IMR-90 (cell line): ENCODE results near the gene SRR. TPM values are rescaled to one million over a fixed set of nuclear protein-coding genes. Genes with fewer than 3 reads are reported as not detected.

Experiments used
- ATAC-seq: fragments of 200-7000 bp; cut with Tn5 transposase; 2 replicates; pipeline ENCODE4 v1.9.1; 2020; ENCODE audit warnings: low read depth, mild to moderate bottlenecking, moderate library complexity
- BruUV-seq: library from RNA; stranded (reverse); fragments of 400-500 nt; replicated peaks from 2 replicates; lab custom pipeline; 2021; lab: Mats Ljungman, UMichigan
- CTCF ChIA-PET: fragments of 300-600 bp; formaldehyde crosslinking; extraction: SDS; loops from one replicate; lab custom pipeline; 2021; ENCODE audit warnings: antibody characterized with exemption; lab: Yijun Ruan, JAX
- POLR2A ChIA-PET: fragments of 300-600 bp; sonication (Branson Sonifier 250); formaldehyde crosslinking; loops from one replicate; lab custom pipeline; 2022; ENCODE audit warnings: antibody characterized with exemption; ENCODE audit not compliant: unreplicated experiment; lab: Charles Lee
- DNase-seq: peaks from one replicate; pipeline ENCODE4 v3.0.0; 2013
- H2AFZ ChIP-seq: replicated peaks from 2 replicates; pipeline ENCODE3; 2013; ENCODE audit warnings: low read length, mild to moderate bottlenecking; ENCODE audit not compliant: poor library complexity
- H2AK5ac ChIP-seq: 2 replicates; pipeline ENCODE4 v1.6.1; 2013; ENCODE audit warnings: low read depth, low read length, inconsistent platforms
- H2AK9ac ChIP-seq: replicated peaks from 2 replicates; pipeline ENCODE3; 2013; ENCODE audit warnings: mild to moderate bottlenecking, low read depth, low read length, moderate library complexity; ENCODE audit not compliant: poor library complexity
- H2BK120ac ChIP-seq: 2 replicates; pipeline ENCODE4 v1.6.1; 2013; ENCODE audit warnings: low read depth, low read length, inconsistent platforms
- H2BK15ac ChIP-seq: 3 replicates; pipeline ENCODE4 v1.6.1; 2013; ENCODE audit warnings: low read depth, low read length, inconsistent platforms
- H2BK20ac ChIP-seq: 2 replicates; pipeline ENCODE4 v1.6.1; 2013; ENCODE audit warnings: low read depth, mild to moderate bottlenecking, inconsistent platforms, low read length, moderate library complexity
- H2BK5ac ChIP-seq: 2 replicates; pipeline ENCODE4 v1.6.1; 2013; ENCODE audit warnings: mild to moderate bottlenecking, low read depth, low read length, inconsistent platforms; ENCODE audit not compliant: poor library complexity, severe bottlenecking
- H3K14ac ChIP-seq: replicated peaks from 2 replicates; pipeline ENCODE4 v1.6.1; 2013; ENCODE audit warnings: low read depth, low read length, inconsistent platforms
- H3K18ac ChIP-seq: 2 replicates; pipeline ENCODE4 v1.6.1; 2013; ENCODE audit warnings: low read depth, low read length, control low read depth
- H3K23ac ChIP-seq: 2 replicates; pipeline ENCODE4 v1.6.1; 2013; ENCODE audit warnings: low read depth, low read length, inconsistent platforms
- H3K27ac ChIP-seq: 2 replicates; pipeline ENCODE4 v1.5.1; 2013; ENCODE audit warnings: mild to moderate bottlenecking, control low read depth, low read length; ENCODE audit not compliant: insufficient read depth
- H3K27me3 ChIP-seq: 2 replicates; pipeline ENCODE4 v1.6.1; 2013; ENCODE audit warnings: low read length; ENCODE audit not compliant: control insufficient read depth, insufficient read depth
- H3K36me3 ChIP-seq: 2 replicates; pipeline ENCODE4 v1.6.1; 2013; ENCODE audit warnings: low read length, mixed read lengths; ENCODE audit not compliant: control insufficient read depth, insufficient read depth
- H3K4ac ChIP-seq: 2 replicates; pipeline ENCODE4 v1.6.1; 2013; ENCODE audit warnings: low read depth, low read length, inconsistent platforms
- H3K4me1 ChIP-seq: 2 replicates; pipeline ENCODE4 v1.6.1; 2013; ENCODE audit warnings: low read length, mixed read lengths; ENCODE audit not compliant: control insufficient read depth, insufficient read depth
- H3K4me2 ChIP-seq: 2 replicates; pipeline ENCODE4 v1.6.1; 2013; ENCODE audit warnings: low read depth, mild to moderate bottlenecking, control low read depth, low read length, moderate library complexity
- H3K4me3 ChIP-seq: 2 replicates; pipeline ENCODE4 v1.5.1; 2013; ENCODE audit warnings: low read depth, mild to moderate bottlenecking, control low read depth, low read length, moderate library complexity; ENCODE audit not compliant: insufficient read depth
- H3K56ac ChIP-seq: 2 replicates; pipeline ENCODE4 v1.6.1; 2013; ENCODE audit warnings: low read length, inconsistent platforms; ENCODE audit not compliant: insufficient read depth; ENCODE audit errors: extremely low read depth
- H3K79me1 ChIP-seq, 2 experiments: 2 replicates each; pipeline ENCODE4 v1.6.1; 2013; ENCODE audit warnings: low read length in 2 of 2, inconsistent platforms in 1 of 2, low read depth in 1 of 2
- H3K9ac ChIP-seq: 2 replicates; pipeline ENCODE4 v1.6.1; 2013; ENCODE audit warnings: low read depth, low read length, control low read depth
- H3K9me1 ChIP-seq: 2 replicates; pipeline ENCODE4 v1.6.1; 2013; ENCODE audit warnings: low read length, inconsistent platforms; ENCODE audit not compliant: insufficient read depth
- H3K9me3 ChIP-seq: 2 replicates; pipeline ENCODE4 v1.6.1; 2013; ENCODE audit warnings: low read length; ENCODE audit not compliant: control insufficient read depth, insufficient read depth
- H4K20me1 ChIP-seq: 2 replicates; pipeline ENCODE4 v1.6.1; 2013; ENCODE audit warnings: low read length, inconsistent platforms; ENCODE audit not compliant: insufficient read depth
- H4K5ac ChIP-seq: 2 replicates; pipeline ENCODE4 v1.6.1; 2013; ENCODE audit warnings: mild to moderate bottlenecking, low read depth, low read length, control low read depth
- H4K8ac ChIP-seq, 2 experiments: 2 replicates each; pipeline ENCODE4 v1.6.1; 2013; ENCODE audit warnings: low read depth in 2 of 2, low read length in 2 of 2, control low read depth in 1 of 2, inconsistent platforms in 1 of 2
- H4K91ac ChIP-seq: 2 replicates; pipeline ENCODE4 v1.6.1; 2013; ENCODE audit warnings: low read depth, low read length, inconsistent platforms; ENCODE audit not compliant: insufficient read depth
- CEBPB ChIP-seq: IDR thresholded peaks from 2 replicates; pipeline ENCODE4 v1.6.1; 2012; ENCODE audit warnings: low read depth, low read length, improper control_type of control experiment
- CHD1 ChIP-seq: IDR thresholded peaks from 2 replicates; pipeline ENCODE4 v1.6.1; 2012; ENCODE audit warnings: low read depth, low read length, improper control_type of control experiment
- ELK1 ChIP-seq: fragments of 150-350 bp; IDR thresholded peaks from 2 replicates; pipeline ENCODE4 v1.6.1; 2016; ENCODE audit warnings: low read depth, mild to moderate bottlenecking, low read length, moderate library complexity, borderline replicate concordance
- FOS ChIP-seq: fragments of 150-350 bp; IDR thresholded peaks from 2 replicates; pipeline ENCODE4 v1.6.1; 2016; ENCODE audit warnings: low read depth, low read length
- MAFK ChIP-seq: IDR thresholded peaks from 2 replicates; pipeline ENCODE4 v1.6.1; 2012; ENCODE audit warnings: low read depth, low read length, improper control_type of control experiment
- MAZ ChIP-seq: IDR thresholded peaks from 2 replicates; pipeline ENCODE4 v1.6.1; 2012; ENCODE audit warnings: low read depth, mild to moderate bottlenecking, low read length, improper control_type of control experiment, moderate library complexity, borderline replicate concordance
- MXI1 ChIP-seq: IDR thresholded peaks from 2 replicates; pipeline ENCODE4 v1.6.1; 2012; ENCODE audit warnings: low read depth, mild to moderate bottlenecking, low read length, moderate library complexity, borderline replicate concordance
- POLR2A ChIP-seq: IDR thresholded peaks from 2 replicates; pipeline ENCODE4 v1.6.1; 2012; ENCODE audit warnings: mild to moderate bottlenecking, low read depth, low read length
- RAD21 ChIP-seq: IDR thresholded peaks from 2 replicates; pipeline ENCODE4 v1.6.1; 2012; ENCODE audit warnings: low read length, improper control_type of control experiment
- RCOR1 ChIP-seq: IDR thresholded peaks from 2 replicates; pipeline ENCODE4 v1.6.1; 2012; ENCODE audit warnings: mild to moderate bottlenecking, low read length, improper control_type of control experiment; ENCODE audit not compliant: insufficient replicate concordance
- RFX5 ChIP-seq: IDR thresholded peaks from 2 replicates; pipeline ENCODE4 v1.8.0; 2012; ENCODE audit warnings: low read depth, mild to moderate bottlenecking, low read length, moderate library complexity
- SMC3 ChIP-seq: fragments of 150-350 bp; IDR thresholded peaks from 2 replicates; pipeline ENCODE4 v1.6.1; 2016; ENCODE audit warnings: low read depth, mild to moderate bottlenecking, antibody characterized with exemption, low read length, moderate library complexity
- USF2 ChIP-seq: fragments of 150-350 bp; IDR thresholded peaks from 2 replicates; pipeline ENCODE4 v1.6.1; 2017; ENCODE audit warnings: mild to moderate bottlenecking, antibody characterized with exemption, low read length, low read depth
- WGBS, 2 experiments: methylation state at CpG; one replicate each; pipeline versions ENCODE4 v1.1.5 to v1.1.7; 2013; ENCODE audit warnings: missing lambda C conversion rate in 2 of 2; ENCODE audit not compliant: insufficient read length in 1 of 2; ENCODE audit errors: extremely low coverage in 2 of 2; 5-methylcytosine and 5-hydroxymethylcytosine counted together
- dilution Hi-C: fragments of 300-500 bp; cut with HindIII; formaldehyde crosslinking; loops from one replicate; pipeline ENCODE4 v1.14.3; 2018; ENCODE audit warnings: low sequenced_read_pairs; ENCODE audit not compliant: unreplicated experiment
- in situ Hi-C: fragments of 300-500 bp; cut with MboI; formaldehyde crosslinking; loops from 3 replicates; pipeline ENCODE4 v1.14.3; 2019; ENCODE audit warnings: low sequenced_read_pairs, inconsistent platforms, mixed read lengths
- intact Hi-C: fragments of 100-400 bp; cut with micrococcal nuclease; formaldehyde crosslinking; loops from 2 replicates; pipeline ENCODE4 v1.10.0; 2022
- polyA plus RNA-seq, 3 experiments: library from polyadenylated mRNA; depleted of rRNA; stranded (reverse); fragments of >200 nt; gene quantifications; 2 replicates each; pipeline ENCODE4 v1.2.3, GENCODE V29; 2012; ENCODE audit warnings: low replicate concordance in 1 of 3
- total RNA-seq: library from RNA; depleted of rRNA; stranded (reverse); fragments of >200 nt; gene quantifications from 2 replicates; pipeline ENCODE4 v1.2.3, GENCODE V29; 2012

Gene SRR
- total and polyA plus RNA-seq, 2 of the 4 experiments (the other 2 are of a cell fraction), result 14.5 to 52.7 TPM

GRCh38 chr17:2262135-2262587, 41.6 kb upstream of the SRR start (continued):
- TF ChIP-seq MAFK, result no peak

- H2BK20ac ChIP-seq, result peak overlapping the region; percentile 16; the same call in 1 of the 2 replicates
- H3K9ac ChIP-seq, result no peak overlapping the region; the same call in 1 of the 2 replicates
- H3K79me1 ChIP-seq, result peaks cover 20 to 79% of the 10 kb centered on the region in 2 experiments
- H4K20me1 ChIP-seq, result peaks cover 3% of the 10 kb centered on the region; the same call in 1 of the 2 replicates
- DNase-seq (peak; percentile 77), ATAC-seq (peak; percentile 58)
- WGBS, 2 experiments, result no CpG with 5 or more reads among the region's 8 CpGs
- POLR2A ChIA-PET, result no interaction called here
- no peak overlapping the region for H4K5ac ChIP-seq
- in situ Hi-C loops, result no loop called here
- H2BK15ac ChIP-seq, result peak overlapping the region; percentile 48; the same call in 1 of the 3 replicates
- H3K36me3 ChIP-seq, result peaks cover 1% of the 10 kb centered on the region; the same call in 1 of the 2 replicates
- H3K56ac ChIP-seq, result no peak overlapping the region
- dilution Hi-C loops, result no loop called here
- peak overlapping the region; percentile 75 for H3K14ac ChIP-seq
- intact Hi-C loops, result no loop called here
- peak overlapping the region; percentile 58; the same call in 1 of the 2 replicates for H3K4ac ChIP-seq
- no peak overlapping the region; the same call in 1 of the 2 replicates for H3K27ac ChIP-seq
- peak overlapping the region; percentile 36 for H2BK120ac ChIP-seq
- peak overlapping the region; percentile 42; the same call in 1 of the 2 replicates for H3K18ac ChIP-seq
- H2AFZ ChIP-seq, result no peak overlapping the region
- H4K91ac ChIP-seq, result peak overlapping the region; percentile 16
- H2AK9ac ChIP-seq, result no peak overlapping the region
- no peaks in the 10 kb centered on the region for H3K27me3 ChIP-seq
- no peaks in the 10 kb centered on the region for H3K9me3 ChIP-seq
- peak overlapping the region; percentile 79; the same call in 1 of the 2 replicates for H3K23ac ChIP-seq
- peak overlapping the region; percentile 11; the same call in 1 of the 2 replicates for H3K4me3 ChIP-seq
- peaks cover 11% of the 10 kb centered on the region for H3K9me1 ChIP-seq
- TF ChIP-seq CHD1 (no peak), USF2 (no peak), MXI1 (no peak), CEBPB (no peak), FOS (no peak), SMC3 (no peak), POLR2A (no peak), RCOR1 (no peak), RFX5 (no peak), RAD21 (no peak), MAZ (no peak), MAFK (no peak), ELK1 (no peak)
- BruUV-seq, result no TSS peak
- peaks cover 10% of the 10 kb centered on the region for H3K4me1 ChIP-seq
- H4K8ac ChIP-seq, result peak overlapping the region in 1 of 2 experiments; percentile 42; a peak in 2 of 4 replicates
- H3K4me2 ChIP-seq, result peak overlapping the region; percentile 38; the same call in 1 of the 2 replicates
- H2AK5ac ChIP-seq, result peak overlapping the region; percentile 10; the same call in 1 of the 2 replicates
- peak overlapping the region; percentile 62 for H2BK5ac ChIP-seq
- CTCF ChIA-PET, result interaction anchor here (0.5 to 3.2 kb wide), 6 partner anchors 13 to 208 kb away, joined by 3 to 11 read pairs (median 6); partner anchors contain the start of gene HIC1
Measured at GRCh38 chr17:2263183-2264066, 40.3 kb upstream of the SRR start.
